Right lung (tissue), 5 donors: Measurements from ENCODE around the gene WLS. TPM values are rescaled to one million over a fixed set of nuclear protein-coding genes. Genes with fewer than 3 reads are reported as not detected.

Source experiments
- DNase-seq, 2 donors: peaks; one replicate each; pipeline ENCODE4 v3.0.0-alpha.2; 2013
- polyA plus RNA-seq, 5 donors: library from polyadenylated mRNA; unstranded; fragments of 120-200 nt; gene quantifications; one replicate each; pipeline versions ENCODE4 v1.2.1 to v1.2.3, GENCODE V29; 2013; ENCODE audit warnings: inconsistent platforms in 1 of 5, low replicate concordance in 1 of 5; ENCODE audit not compliant: insufficient read length in 5 of 5, insufficient read depth in 1 of 5

Gene WLS
- polyA plus RNA-seq, 5 donors, result 112 to 174 (median 149) TPM

DNA sequence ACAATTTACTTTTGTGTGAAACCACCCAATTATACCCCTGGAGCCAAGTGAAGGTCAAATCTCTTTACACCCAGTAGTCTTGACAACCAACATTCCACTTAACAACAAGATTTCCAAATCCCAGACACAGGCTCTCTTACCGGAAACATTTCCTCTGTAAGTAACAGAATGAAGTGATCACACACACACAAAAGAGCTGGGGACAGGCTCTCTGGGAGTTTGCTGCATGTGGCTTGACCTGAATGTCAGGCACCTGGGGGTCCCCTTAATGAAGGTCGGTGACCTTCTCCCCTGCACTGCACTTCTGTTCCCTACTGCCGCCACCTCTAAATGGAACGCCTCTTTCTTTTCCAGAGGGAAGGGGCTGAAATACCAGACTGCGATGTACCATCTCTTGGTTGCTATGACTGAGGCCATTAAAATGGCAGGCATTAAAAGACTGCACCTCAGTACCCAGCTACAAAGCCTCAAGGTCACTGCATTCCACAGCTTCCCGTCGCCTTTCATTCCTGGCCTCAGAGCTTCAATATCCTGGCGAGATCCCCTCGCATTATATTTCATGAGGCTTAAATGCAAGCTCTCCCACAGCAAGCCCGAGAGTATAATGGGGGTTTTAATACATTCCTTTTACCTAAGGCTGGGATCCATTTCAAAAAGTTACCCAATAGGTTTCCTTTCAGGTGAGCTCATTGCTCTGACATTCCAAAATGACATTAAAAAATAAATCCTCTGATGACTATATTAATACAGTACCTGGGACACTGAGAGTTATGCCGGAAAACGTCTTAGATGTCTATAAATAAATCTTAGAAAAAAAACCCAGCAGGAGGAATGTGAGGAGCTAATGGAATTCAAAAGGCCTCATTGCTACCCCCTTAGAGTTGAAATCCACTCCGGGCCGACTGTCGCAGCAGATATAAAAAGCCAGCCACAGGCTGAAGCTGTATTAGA lies 91.0 kb downstream of the WLS start:
- DNase-seq, result peak; percentile 56 to 60

DNA sequence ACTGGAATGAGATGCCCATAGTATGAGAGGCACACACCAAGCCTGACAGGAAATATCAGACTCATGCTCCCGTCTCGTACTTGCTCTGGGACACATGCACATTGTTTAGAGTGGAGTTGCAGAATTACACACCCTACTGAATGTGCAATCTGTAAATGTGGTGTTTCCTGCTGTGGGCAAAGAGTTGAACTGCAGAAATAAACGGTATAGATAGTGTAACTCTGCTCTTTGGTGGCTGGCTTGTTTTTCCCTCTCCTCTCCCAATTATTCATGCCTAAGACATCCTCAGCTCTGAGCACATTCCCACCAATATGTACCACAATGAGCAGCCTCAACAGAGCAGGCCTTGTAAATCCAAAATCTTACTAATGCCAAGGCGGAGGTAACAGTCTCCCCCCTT lies 91.8 kb downstream of the WLS start:
- DNase-seq, result no peak

DNA sequence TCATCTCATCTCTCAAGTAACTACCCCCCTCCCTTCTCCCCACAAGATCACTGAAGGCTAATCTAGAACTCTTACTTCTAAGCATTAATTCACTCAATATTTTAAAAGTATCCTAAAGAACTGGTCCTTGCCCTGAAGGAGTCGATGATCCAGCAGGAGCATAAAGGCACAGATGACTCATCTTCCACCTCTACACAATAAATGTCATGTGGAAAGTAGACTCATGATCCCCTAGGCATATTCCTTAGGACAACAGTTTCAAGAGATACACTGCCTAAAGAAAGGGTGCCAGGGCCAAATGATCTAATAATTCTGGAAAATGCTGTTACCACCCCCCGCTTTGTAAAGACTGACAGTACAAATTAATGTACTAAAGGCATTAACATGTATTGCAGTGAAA lies 96.1 kb downstream of the WLS start:
- no peak for DNase-seq

DNA sequence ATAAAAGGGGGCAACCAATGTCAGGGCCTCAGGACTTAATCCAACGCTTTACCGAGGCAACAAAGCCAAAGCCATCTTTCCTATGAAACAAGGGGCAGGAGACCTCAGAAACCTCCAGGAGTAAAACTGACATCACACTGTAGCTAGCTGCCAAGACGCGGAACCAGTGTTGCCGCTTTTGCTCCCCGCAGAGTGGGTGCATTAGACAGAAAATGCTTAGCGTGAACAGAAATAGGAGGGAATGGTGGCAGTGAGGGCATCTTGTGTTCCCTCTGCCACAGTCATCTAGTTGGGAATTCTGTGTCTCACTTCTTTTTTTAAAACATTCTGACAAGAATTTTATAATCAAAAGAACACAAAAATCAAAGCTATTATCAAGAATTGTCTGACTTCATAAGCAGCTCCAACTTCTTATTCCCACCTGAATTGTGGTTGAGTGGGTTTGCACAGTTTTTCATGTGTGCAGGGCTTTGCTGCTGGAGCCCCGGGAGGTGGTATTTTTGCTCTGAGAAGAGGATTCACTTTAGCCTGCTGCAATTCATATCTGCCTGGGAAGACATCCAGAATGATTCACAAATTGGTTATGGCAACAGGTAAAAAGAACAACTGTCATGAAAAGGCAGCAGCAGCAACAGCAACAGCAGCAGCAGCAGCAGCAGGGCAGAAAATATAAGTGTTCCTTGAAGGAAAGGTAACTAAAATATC lies 99.7 kb downstream of the WLS start:
- no peak for DNase-seq

DNA sequence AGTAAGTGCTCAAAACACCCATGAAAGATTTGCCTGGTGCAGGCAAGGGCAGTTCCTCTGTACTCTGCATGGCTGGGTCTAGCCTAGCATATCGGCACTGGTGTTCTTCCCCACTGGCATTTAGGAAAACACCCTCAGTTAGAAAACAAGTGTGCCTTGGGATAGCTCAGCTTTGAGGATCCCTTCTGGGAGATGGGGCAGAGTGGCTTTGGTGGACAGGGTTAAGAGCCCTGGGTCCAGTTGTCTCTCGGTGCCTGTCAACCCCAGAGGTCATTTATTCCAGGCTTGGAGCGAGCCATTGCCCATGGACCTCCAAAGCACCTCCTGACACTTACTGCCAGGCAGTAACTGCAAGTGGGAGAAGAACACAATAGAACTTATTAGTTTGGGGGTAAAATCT lies 101.1 kb downstream of the WLS start:
- no peak for DNase-seq

DNA sequence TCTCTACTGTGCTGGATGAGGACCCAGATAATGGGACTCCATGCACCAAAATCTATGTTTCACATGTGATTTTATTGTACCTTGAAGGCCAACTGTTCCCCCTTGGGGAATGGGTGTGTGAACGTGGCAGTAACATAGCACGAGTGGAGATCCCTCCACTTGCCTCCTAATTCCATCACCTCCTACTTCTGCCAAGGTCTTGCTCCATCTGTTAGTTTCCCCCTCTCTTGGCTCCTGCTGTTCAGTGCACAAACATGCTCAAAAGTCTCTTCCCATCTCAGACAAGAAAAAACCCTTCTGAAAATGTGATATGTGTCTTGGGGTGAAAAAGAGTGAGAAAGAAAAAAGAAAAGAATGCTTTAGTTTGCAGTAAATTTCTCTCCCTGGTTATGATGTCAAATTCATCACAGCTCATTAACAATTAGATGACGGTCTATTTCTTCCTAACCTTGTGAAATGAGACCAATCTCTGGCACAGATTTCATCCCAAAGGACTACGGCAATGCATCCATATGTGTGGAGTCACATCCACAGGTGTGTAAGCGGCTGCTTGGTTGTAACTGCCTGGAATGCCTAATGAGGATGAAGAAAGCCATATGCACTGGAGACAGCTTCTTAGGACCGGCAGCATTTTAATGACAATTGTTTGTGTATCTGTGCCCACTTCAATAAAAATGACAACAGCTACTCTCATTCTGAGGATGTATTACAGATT lies 102.6 kb downstream of the WLS start:
- DNase-seq, result no peak

DNA sequence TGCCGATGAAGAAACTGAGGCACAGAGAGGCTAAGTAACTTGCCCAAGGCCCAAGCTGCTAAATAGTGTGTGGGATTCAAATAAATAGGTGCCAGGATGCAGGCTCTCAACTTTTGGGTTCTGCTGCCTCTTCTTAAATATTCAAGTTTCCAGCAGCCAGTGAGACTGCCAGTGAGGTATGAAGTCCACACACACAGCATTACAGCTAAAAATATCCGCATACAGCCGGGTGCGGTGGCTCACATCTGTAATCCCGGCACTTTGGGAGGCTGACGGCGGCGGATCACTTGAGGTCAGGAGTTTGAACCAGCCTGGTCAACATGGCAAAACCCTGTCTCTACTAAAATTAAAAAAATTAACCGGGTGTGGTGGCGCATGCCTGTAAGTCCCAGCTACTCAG lies 103.5 kb downstream of the WLS start:
- no peak for DNase-seq

DNA sequence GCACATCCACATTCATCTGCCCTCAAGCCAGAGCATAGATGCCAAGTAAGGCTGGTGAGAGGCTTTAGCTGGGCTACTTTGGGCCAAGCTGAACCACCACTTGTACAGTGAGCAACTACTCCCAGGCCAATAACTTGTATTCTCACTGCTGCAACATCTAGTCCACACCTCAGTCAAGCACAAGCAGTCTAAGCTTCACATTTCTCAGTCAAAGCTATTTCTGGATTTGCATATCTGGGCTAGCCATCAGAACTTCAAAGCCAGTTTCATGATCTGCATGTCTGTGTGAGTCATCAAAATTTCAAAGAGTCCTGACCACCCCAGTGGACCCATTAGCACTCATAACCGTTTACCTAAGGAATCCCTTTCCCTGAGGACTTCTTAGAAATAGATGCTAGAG lies 104.2 kb downstream of the WLS start:
- no peak for DNase-seq

DNA sequence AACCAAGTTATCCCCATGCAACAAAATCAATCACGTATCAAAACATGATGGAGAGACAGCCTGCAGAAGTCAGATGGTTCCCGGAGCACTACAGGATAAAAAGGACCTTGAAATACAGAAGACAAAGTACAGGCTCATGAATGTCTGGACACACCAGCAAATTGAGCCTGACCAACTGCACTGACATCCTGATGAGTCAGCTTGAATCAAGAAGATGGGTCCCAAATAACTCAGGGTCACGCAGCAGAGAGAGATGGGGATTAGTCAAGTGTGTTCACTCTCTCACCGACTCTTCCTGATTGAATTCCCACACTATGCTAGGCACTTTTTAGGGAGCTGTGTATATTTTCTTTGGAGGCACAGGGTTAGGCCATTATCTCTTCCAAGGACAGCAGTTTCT lies 110.8 kb downstream of the WLS start:
- DNase-seq, result no peak

DNA sequence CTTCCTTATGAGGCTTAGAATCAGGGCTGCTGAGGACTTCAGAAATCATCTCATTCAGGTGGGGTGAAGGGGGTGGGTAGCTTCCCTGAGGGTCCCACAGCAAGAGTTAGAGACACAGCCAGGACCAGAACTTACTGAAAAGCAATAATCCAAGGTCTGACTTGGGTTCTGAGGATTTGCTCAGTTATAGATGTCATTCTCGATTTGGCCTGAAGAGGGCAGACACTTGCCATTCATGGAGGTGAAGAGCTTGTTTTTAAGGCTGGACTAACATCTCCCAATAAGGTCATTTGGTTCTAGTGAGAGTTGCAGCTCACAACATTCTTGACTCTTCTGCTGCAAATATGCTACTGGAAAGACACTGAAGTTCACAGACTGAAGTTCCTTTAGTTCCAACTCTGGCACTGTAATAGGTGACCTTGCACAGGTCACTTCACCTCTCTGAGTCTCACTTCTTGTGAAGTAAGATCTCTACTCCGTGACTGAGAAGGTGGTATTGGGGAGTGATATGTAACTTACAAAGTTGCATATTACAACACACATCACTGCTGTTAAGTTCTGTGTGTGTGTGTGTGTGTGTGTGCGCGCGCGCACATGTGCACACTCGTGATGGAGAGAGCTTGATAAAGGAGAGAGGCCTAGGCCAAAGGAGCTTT lies 112.1 kb downstream of the WLS start:
- peak; percentile 45 to 72 for DNase-seq

DNA sequence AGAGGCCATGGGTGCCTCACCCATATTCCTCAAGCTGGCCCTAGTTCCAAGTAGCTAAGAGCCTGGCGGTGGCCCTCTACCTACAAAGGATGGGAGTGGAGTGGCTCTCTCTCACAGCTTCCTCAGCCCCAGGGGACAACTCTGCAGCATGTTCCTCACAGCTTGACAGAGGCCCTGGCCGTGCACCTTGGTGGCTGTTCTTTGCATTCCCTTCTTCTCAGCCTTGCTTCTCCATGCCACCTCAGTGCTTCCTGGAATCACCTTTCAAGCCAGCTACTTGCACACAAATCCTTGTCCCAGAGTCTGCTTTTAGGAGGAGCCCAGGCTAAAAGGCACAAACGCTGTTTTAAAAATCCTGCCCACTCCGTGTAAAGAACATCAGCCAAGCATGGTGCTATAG lies 112.9 kb downstream of the WLS start:
- no peak for DNase-seq

DNA sequence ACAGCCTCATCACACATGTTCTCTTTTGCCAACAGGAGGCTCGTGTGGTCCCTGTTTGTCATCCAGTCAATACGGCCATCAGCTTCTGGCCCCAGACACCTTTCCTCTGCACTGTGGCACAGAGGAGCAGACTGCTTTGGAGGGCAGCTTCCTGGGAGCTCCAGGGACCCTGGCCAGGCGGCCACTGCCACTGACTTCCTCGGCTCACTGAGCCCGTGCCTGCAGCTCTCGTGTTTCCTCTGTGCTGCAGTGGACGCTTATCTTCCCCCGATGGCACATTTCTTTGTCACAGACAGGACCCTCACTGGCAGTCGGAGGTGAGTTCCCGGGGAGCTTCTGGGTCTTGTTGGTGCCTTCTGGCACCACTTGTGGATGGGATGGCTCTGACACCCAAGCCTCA lies 114.9 kb downstream of the WLS start:
- no peak for DNase-seq

DNA sequence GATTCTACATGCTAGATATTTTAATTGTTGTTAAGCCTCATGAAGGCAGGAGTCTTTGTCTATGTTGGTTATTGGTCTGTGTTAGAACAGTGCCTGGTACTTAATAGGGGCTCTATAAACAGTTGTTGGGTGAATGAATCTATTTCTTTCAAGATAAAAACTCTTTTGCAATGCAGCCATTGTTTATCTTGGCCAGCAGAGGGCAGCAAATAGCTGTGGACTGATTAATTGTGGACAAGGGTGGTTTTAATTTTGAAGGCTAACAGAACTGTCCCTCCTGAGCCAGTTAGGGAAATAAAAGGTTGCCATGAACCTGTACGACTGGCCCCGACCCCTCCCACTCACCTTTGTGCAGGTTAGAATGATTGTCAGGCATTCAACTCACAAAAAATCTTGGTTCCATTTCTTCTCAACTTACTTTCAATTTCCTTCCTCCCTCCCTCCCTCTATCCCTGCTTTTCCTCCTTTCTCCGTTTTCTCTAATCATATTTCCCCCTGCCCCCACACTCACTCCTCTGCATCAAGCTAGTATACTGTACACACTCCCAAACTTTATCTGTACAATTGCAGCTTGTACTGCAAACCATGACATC lies 115.6 kb downstream of the WLS start:
- peak in 1 of 2 donors; percentile 39 for DNase-seq

DNA sequence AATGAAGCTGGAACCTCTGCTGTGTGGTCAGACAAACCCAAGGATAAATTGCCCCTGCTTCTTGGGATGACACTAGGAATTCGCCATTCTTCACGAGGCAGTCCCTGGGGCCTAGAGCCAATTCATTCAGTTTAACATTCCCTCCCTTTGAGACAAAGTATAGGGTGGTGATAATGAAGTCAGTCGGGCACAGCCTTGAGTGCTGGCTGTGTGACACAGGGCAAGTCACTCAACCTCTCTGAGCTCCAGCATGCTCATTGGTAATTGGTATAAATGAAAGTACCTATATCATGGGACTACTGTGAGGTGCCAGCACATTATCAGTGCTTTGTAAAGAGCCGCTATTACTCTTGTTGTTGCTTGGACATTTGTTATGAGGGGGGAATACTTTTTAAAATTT lies 117.0 kb downstream of the WLS start:
- no peak for DNase-seq

DNA sequence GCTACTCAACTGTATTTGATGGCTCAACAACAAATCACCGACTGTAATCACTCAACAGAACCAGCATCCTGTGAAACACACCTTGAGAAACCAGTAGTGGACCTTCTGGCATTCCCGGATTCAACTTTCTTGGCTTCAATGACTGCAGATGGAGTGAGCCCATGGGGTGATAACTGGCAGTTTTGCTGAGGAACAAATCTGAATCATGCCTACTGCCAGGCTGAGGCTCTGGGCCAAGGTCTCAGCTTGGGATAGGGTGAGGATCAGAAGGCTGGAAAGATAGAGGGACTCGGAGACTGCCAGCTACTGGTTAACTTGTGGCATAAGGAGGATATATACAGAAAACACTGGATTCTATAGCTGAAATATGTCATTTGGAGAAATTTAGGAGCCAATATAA lies 118.4 kb downstream of the WLS start:
- no peak for DNase-seq

DNA sequence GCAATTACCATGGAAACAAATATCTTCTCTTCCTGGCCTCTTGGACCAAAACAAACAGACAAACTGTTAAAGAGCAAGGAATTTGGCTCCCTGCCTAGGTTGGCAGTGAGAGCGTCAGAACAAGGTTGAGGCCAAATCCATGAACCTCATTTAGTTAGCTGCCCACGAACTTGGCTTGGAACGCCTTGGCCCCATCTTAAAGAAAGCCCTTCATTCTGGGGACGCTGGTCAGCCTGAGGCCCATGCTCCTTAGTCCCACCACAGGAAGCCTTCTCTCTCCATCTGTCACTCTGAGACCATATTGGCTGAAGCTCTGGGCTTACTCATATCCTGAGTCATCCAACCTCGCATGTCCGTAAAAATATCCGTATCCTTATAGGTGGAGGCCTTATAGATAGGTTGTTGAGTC lies 119.5 kb downstream of the WLS start:
- DNase-seq, result peak; percentile 53 to 64

DNA sequence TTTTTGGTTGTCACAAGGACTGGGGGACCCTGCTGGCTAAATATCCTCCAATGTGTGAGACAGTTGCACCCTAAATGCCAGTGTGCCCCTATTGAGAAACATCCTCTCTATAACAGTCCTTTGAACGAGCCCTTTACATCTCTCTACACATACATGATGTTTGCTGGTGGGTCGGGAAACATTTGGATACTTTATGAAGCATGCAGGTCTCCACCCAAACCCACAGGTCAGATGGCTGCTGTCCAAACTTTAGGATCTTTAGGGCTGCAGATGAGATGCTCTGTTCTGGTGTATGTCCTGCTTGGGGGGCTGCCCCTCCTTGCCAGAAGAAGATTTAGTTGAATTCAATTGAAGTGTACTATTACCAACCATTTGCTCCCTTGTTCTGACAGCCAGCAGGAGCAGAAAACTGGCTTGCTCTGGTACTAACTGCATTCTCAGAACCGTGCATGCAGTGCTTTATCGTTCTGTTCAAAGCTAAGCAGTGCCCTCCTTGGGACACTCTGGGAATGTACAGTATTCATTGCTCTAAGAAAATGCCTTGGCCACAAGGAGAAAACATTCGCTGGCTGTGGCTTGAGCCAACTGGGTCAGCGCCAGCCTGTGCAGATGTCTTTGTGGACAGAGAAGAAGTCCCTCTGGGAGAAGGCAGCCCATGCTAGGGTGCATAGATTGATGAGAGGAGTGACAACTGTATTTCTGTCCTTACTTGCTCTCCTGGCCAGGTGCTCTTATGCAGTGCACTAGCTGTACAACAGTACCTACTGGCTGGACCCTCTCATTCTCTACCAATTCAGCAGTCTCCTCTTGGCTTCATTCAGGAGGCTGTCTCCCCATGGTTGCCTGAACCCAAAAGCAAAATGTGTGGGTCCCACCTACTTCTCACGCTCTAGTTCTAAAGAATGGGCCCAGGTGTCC lies 120.5 kb downstream of the WLS start:
- DNase-seq, result peak; percentile 77 to 87

DNA sequence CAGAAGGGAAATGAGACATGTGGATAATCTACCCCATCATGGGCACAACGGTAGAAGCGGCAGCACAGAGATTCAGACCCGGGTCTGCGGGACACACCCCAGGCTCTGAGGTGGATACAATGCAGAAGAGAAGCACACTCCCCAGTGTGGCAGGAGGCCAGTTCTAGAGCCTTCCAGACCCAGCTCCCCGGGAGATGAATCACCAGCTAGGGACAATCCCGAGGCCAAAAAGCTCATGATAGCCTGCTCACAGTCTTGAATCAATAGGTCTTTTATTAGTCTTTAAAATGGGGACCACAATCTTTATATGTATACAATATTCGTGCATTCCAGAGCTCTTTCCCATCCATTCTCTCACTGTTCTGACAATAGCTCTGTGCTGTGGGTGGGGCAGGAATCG lies 124.6 kb downstream of the WLS start:
- DNase-seq, result no peak

DNA sequence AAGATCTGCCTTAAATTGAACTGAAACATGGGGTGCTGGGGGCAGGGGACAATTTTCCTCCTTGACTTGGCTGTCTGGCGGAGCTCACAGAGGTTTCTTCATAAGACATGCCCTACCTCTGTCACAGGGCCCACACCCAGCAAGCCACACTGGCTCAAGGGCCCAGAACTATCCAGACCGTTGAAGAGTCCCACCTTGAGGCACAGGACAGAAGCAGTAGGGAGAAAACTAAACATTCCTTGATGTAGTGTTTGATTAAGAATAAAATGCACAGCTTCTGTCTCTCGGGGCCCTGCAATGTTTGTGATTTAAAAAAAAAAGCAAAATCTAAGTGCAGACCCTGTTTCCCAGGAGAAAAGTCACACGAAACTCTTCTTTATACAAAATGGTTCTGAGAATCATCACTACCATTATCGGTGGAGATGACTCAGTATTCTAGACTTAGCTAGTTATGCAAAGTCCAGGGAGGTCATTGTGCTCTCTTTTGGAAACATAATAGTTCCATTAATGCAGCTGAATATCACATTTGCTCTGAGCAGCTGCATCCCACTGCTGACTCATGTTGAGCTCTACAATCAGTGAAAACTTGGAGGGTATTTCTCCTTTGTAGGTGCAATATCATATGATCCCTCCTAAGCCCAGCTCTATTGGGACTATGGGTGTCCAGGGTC lies 128.3 kb downstream of the WLS start:
- no peak for DNase-seq

DNA sequence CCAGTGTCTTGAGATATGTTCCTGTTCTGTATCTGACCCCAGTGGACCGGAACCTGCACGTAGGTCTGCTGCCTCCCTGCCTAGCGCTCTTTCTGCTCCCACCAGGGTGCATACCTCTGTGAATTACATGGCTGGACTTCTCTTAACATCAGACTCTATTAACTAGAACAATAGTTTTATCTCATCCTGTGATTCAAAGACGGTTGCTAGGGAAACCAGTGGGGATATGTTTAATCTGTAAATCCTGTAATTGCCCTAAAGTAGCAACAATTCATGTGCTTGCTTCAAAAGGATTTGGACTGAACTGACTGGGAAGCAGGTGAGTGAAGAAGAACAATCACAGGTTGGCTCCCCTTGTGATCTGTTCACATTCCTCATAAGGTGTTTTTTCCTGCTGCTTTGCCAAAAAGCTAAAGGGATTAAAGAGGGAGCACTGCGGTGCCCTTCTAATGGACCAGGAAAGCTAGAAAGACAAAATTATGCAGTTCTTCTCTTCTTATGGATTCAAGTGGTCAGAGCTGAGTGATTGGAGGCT lies 129.2 kb downstream of the WLS start:
- no peak for DNase-seq
